Natural killer cell (primary cell): ENCODE measurements around the gene KLHL35. TPM values are rescaled to one million over a fixed set of nuclear protein-coding genes. Genes with fewer than 3 reads are reported as not detected.

ENCODE experiments used
- ATAC-seq, 3 donors: fragments of 150-1000 bp in 2 of 3; fragments of 200-7000 bp in 1 of 3; cut with Tn5 transposase; 1 replicate in 1 of 3; 2 replicates in 2 of 3; pipeline ENCODE4 v1.10.0; 2021; ENCODE audit warnings: mild to moderate bottlenecking in 2 of 3, moderate library complexity in 2 of 3
- DNase-seq, 2 donors: peaks; one replicate each; pipeline versions ENCODE4 v3.0.0 to v3.0.0-alpha.2; 2013 to 2021; ENCODE audit warnings: mixed read lengths in 1 of 2
- H3K27ac ChIP-seq: one replicate; pipeline ENCODE4 v1.5.1; 2013; ENCODE audit warnings: mild to moderate bottlenecking, low read length
- H3K27me3 ChIP-seq: one replicate; pipeline ENCODE4 v1.6.1; 2013; ENCODE audit warnings: low read length; ENCODE audit not compliant: control insufficient read depth, insufficient read depth
- H3K36me3 ChIP-seq: one replicate; pipeline ENCODE4 v1.6.1; 2013; ENCODE audit warnings: low read length; ENCODE audit not compliant: control insufficient read depth, insufficient read depth
- H3K4me1 ChIP-seq: one replicate; pipeline ENCODE4 v1.6.1; 2013; ENCODE audit warnings: low read length; ENCODE audit not compliant: control insufficient read depth, insufficient read depth
- H3K4me3 ChIP-seq: one replicate; pipeline ENCODE4 v1.5.1; 2013; ENCODE audit warnings: low read length
- H3K9me3 ChIP-seq: one replicate; pipeline ENCODE4 v1.6.1; 2013; ENCODE audit warnings: low read length; ENCODE audit not compliant: control insufficient read depth, insufficient read depth
- H3K27ac Mint-ChIP-seq, 2 donors: one replicate each; pipeline ENCODE4 v1.8.0; 2022; ENCODE audit warnings: mild to moderate bottlenecking in 2 of 2, mixed read lengths in 2 of 2, moderate library complexity in 1 of 2
- H3K27me3 Mint-ChIP-seq, 2 donors: one replicate each; pipeline ENCODE4 v1.8.0; 2022; ENCODE audit warnings: low read depth in 2 of 2, mixed read lengths in 2 of 2
- H3K36me3 Mint-ChIP-seq: one replicate; pipeline ENCODE4 v1.8.0; 2022; ENCODE audit warnings: mixed read lengths
- H3K4me1 Mint-ChIP-seq, 2 donors: one replicate each; pipeline ENCODE4 v1.8.0; 2022; ENCODE audit warnings: mixed read lengths in 2 of 2
- H3K4me3 Mint-ChIP-seq: one replicate; pipeline ENCODE4 v1.8.0; 2022; ENCODE audit warnings: mild to moderate bottlenecking, moderate library complexity, mixed read lengths
- H3K9me3 Mint-ChIP-seq, 2 donors: one replicate each; pipeline ENCODE4 v1.8.0; 2022; ENCODE audit warnings: mixed read lengths in 2 of 2
- whole genome bisulfite sequencing: methylation state at CpG from one replicate; pipeline ENCODE4 v1.1.7; 2013; ENCODE audit warnings: missing lambda C conversion rate; ENCODE audit not compliant: insufficient coverage; 5-methylcytosine and 5-hydroxymethylcytosine counted together
- intact Hi-C: fragments of 100-400 bp; cut with micrococcal nuclease; formaldehyde crosslinking; loops from one replicate; pipeline ENCODE4 v1.14.2; 2022
- total RNA-seq, 4 donors: library from RNA; stranded (reverse); fragments of 120-200 nt in 1 of 4; gene quantifications; one replicate each; pipeline versions ENCODE4 v1.2.3 to v1.2.4, GENCODE V29; 2013 to 2022
- TF ChIP-seq, protein P1 (sequence below): fragments of 200-600 bp; IDR thresholded peaks from one replicate; pipeline ENCODE4 v1.8.0; 2022; ENCODE audit warnings: antibody characterized with exemption

The KLHL35 gene
- total RNA-seq, 3 donors from 2014 or later (not counting 1 experiment from before 2014, with no cell fraction given), result 0.40 to 0.93 (median 0.54) TPM

DNA sequence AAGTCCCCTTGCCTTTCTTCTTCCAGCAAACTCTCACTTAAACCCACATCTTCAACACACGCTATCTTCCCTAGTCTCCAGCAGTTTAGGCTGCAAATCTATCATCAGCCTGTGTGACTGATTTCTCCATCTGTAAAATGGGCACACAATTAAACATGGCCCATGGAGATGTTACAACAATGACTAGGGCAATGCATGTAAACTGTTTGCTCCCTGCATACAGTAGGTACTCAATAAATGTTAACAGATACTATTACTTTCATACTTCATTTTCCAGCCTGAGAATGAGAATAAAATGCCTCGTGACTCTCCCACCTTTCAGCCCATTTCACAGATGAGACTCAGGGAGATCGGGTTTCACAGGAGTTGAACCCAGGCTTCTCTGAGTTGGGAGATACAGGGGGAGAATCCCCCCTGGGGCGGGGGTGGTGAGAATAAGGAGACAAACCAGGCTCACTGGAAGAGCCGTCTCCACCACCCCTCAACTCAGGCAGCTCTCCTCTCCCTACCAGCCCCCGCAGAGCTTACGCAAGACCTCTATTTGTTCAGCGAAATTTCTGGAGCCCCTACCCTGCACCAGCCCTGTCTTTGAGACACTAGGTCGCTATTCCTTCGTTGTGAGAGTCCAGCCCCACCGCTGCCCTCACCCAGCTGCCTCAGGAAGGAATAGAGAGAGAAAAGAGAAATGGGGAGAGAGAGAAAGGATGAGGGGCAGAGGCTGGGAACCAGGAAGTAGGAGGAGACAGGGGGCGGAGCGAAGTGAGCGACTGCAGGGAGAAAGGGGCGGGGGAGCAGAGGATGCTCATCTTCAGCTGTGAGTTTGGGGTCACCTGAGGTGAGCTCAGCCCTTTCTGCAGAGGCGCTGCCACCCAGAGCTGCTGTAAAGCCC is 42.1 kb upstream of the KLHL35 start:
- Mint-ChIP-seq H3K36me3 (no peaks in the 10 kb centered on the region), H3K27ac (peak overlapping the region; percentile 78 to 83), H3K4me1 (peaks cover 16 to 21% of the 10 kb centered on the region in 2 donors), H3K9me3 (no peaks in the 10 kb centered on the region), H3K27me3 (peaks cover 0 to 3% of the 10 kb centered on the region in 2 donors), H3K4me3 (peak overlapping the region; percentile 73)
- Histone ChIP-seq H3K4me3 (no peak overlapping the region), H3K27ac (peak overlapping the region; percentile 58), H3K4me1 (peaks cover 16% of the 10 kb centered on the region), H3K36me3 (no peaks in the 10 kb centered on the region), H3K27me3 (no peaks in the 10 kb centered on the region), H3K9me3 (no peaks in the 10 kb centered on the region)
- TF ChIP-seq, protein P1, sequence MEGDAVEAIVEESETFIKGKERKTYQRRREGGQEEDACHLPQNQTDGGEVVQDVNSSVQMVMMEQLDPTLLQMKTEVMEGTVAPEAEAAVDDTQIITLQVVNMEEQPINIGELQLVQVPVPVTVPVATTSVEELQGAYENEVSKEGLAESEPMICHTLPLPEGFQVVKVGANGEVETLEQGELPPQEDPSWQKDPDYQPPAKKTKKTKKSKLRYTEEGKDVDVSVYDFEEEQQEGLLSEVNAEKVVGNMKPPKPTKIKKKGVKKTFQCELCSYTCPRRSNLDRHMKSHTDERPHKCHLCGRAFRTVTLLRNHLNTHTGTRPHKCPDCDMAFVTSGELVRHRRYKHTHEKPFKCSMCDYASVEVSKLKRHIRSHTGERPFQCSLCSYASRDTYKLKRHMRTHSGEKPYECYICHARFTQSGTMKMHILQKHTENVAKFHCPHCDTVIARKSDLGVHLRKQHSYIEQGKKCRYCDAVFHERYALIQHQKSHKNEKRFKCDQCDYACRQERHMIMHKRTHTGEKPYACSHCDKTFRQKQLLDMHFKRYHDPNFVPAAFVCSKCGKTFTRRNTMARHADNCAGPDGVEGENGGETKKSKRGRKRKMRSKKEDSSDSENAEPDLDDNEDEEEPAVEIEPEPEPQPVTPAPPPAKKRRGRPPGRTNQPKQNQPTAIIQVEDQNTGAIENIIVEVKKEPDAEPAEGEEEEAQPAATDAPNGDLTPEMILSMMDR, result no peak
- DNase-seq (peak; percentile 40 to 78), ATAC-seq (peak; percentile 66 to 94 (median 84))
- WGBS, result 47% methylated on average over 13 of the region's 16 CpGs
- intact Hi-C loops, result no loop called here

DNA sequence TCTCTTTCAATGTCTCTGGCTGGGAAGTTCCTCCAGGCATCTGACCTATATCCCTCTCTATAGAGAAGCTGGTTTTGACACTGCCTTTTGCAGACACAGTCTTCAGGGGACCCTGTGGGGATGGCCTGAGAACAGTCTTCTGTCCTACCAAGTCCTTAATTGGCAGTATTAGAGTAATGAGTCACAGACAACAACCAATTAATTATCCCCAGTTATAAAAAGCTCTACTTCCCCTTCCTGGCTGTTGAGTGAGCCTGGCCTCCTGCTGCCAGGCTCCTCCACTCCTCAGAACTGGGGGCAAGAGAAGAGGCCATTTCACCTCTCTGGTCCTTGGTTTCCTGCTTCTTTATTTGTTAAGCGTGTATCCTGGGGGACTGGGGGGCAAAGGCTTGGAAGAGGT is 41.2 kb upstream of the KLHL35 start:
- Histone ChIP-seq H3K27me3 (no peaks in the 10 kb centered on the region), H3K36me3 (no peaks in the 10 kb centered on the region), H3K27ac (no peak overlapping the region), H3K4me3 (no peak overlapping the region), H3K4me1 (peaks cover 16% of the 10 kb centered on the region), H3K9me3 (no peaks in the 10 kb centered on the region)
- H3K4me3 Mint-ChIP-seq, result no peak overlapping the region
- H3K9me3 Mint-ChIP-seq, result no peaks in the 10 kb centered on the region
- H3K27me3 Mint-ChIP-seq, result peaks cover 0 to 3% of the 10 kb centered on the region in 2 donors
- TF ChIP-seq, protein P1, result no peak
- 86% methylated on average over 1 of the region's 1 CpG for WGBS
- intact Hi-C loops, result no loop called here
- H3K27ac Mint-ChIP-seq, result peak overlapping the region in 1 of 2 donors; percentile 78
- peaks cover 16 to 21% of the 10 kb centered on the region in 2 donors for H3K4me1 Mint-ChIP-seq
- ATAC-seq (no peak), DNase-seq (no peak)
- H3K36me3 Mint-ChIP-seq, result no peaks in the 10 kb centered on the region

DNA sequence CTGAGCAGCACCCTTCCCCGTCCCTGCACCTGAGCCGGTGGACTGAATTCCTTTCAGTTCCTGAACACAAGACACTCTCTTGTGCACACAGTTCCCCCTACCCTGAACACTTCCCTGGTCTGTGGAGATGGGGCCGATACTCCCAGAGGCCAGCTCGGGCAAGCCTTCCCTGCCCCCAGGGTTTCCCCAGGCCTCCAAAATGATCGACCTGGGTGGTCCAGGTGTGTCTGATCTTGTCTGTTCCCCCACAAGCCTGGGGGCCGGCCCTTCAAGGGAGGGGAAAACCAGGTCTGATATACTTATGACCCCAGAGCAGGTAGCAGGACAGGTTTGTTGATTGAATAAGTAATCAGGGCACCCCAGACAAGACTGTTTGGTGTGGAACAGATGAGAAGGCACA is 40.7 kb upstream of the KLHL35 start:
- no peaks in the 10 kb centered on the region for H3K36me3 ChIP-seq
- H3K27me3 Mint-ChIP-seq, result peaks cover 0 to 3% of the 10 kb centered on the region in 2 donors
- H3K9me3 Mint-ChIP-seq, result no peaks in the 10 kb centered on the region
- no peak overlapping the region for H3K27ac Mint-ChIP-seq
- ATAC-seq, result no peak
- 75% methylated on average over 6 of the region's 6 CpGs for WGBS
- DNase-seq, result no peak
- intact Hi-C loops, result no loop called here
- H3K4me1 ChIP-seq, result peaks cover 16% of the 10 kb centered on the region
- H3K27ac ChIP-seq, result no peak overlapping the region
- H3K4me3 ChIP-seq, result no peak overlapping the region
- H3K27me3 ChIP-seq, result no peaks in the 10 kb centered on the region
- peaks cover 16 to 21% of the 10 kb centered on the region in 2 donors for H3K4me1 Mint-ChIP-seq
- H3K36me3 Mint-ChIP-seq, result no peaks in the 10 kb centered on the region
- H3K4me3 Mint-ChIP-seq, result no peak overlapping the region
- no peaks in the 10 kb centered on the region for H3K9me3 ChIP-seq
- TF ChIP-seq, protein P1, result no peak
